ENCODE data around the gene GNAQ. TPM values are rescaled to one million over a fixed set of nuclear protein-coding genes. Genes with fewer than 3 reads are reported as not detected.

Gene GNAQ
- total RNA-seq, 2 experiments from 2014 or later = 17.6 to 24.2 TPM

Other genes starting within 250 kb of the GNAQ start
- gene CEP78, start 204.3 kb upstream of the GNAQ start, total RNA-seq = 10 to 100 TPM; 44.4 to 54.0 TPM